GM23248 (cell line): Measurements from ENCODE around the gene CCDC124.

ENCODE experiments used
- EZH2 ChIP-seq: fragments of 200-600 bp; sonication (generic); IDR thresholded peaks from 2 replicates; pipeline ENCODE4 v1.6.1; 2018; ENCODE audit warnings: antibody characterized with exemption, mild to moderate bottlenecking; ENCODE audit not compliant: insufficient read depth, poor library complexity, severe bottlenecking
- EZH2phosphoT487 ChIP-seq: fragments of 200-600 bp; sonication (generic); IDR thresholded peaks from 2 replicates; pipeline ENCODE4 v1.6.1; 2018; ENCODE audit warnings: antibody characterized with exemption, moderate library complexity, mild to moderate bottlenecking, low read depth; ENCODE audit not compliant: insufficient read depth

DNA sequence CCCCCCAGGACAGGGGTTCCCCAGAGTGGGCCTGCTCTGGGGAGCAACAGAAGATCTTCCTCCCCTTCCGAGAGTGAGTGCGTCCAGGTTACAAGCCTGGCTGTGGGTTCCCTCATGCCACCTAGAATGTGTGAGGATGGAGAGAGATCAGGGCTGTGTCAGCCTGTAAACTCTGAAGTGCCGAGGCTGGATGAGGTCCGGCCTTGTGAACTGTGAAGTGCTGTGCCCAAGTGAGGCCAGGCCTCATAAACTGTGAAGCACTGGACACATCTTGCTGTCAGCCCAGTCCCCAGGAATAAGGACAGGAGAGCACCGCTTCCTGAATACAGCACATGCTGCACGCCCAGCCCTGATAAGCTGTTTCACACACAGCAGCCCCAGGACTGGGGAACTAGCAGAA, 41.7 kb downstream of the CCDC124 start:
- no peak for TF ChIP-seq EZH2
- no peak for TF ChIP-seq EZH2phosphoT487
